Measurements from ENCODE around the gene CACNA1B. TPM values are rescaled to one million over a fixed set of nuclear protein-coding genes. Genes with fewer than 3 reads are reported as not detected.
A peak's percentile ranks its signal among the peaks of the same experiment; 100 is the strongest.
"Not testable (repeated sequence)": the region's sequence is repeated elsewhere in the genome, so short reads cannot be mapped to it uniquely, and the experiment has no call there.

Gene CACNA1B
- polyA plus RNA-seq, 1 donor: 1.3 TPM

- no peak for DNase-seq
These were observed 242.5 kb downstream of the CACNA1B start for GRCh38 chr9:138120072-138120471.

- no peak for DNase-seq
These were observed 243.2 kb downstream of the CACNA1B start for GRCh38 chr9:138120511-138121437.

GRCh38 chr9:138121438-138122050 is 244.0 kb downstream of the CACNA1B start:
- DNase-seq: no peak

- DNase-seq: no peak
These were observed 244.6 kb downstream of the CACNA1B start for GRCh38 chr9:138122201-138122600.

- no peak for DNase-seq
These were observed 245.1 kb downstream of the CACNA1B start for GRCh38 chr9:138122676-138123075.

GRCh38 chr9:138123086-138123485 is 245.5 kb downstream of the CACNA1B start:
- DNase-seq: no peak

GRCh38 chr9:138126090-138126857 is 248.7 kb downstream of the CACNA1B start:
- DNase-seq: not testable (repeated sequence)

GRCh38 chr9:138126858-138127584 is 249.4 kb downstream of the CACNA1B start:
- not testable (repeated sequence) for DNase-seq

- DNase-seq: not testable (repeated sequence)
These were observed 250.4 kb downstream of the CACNA1B start for GRCh38 chr9:138128027-138128426.

GRCh38 chr9:138129318-138129717 is 251.7 kb downstream of the CACNA1B start:
- not testable (repeated sequence) for DNase-seq

- not testable (repeated sequence) for DNase-seq
These were observed 255.5 kb downstream of the CACNA1B start for GRCh38 chr9:138132946-138133705.

- DNase-seq: not testable (repeated sequence)
These were observed 257.0 kb downstream of the CACNA1B start for GRCh38 chr9:138134581-138134980.

- not testable (repeated sequence) for DNase-seq
These were observed 261.5 kb downstream of the CACNA1B start for GRCh38 chr9:138139096-138139495.

- DNase-seq: not testable (repeated sequence)
These were observed 263.4 kb downstream of the CACNA1B start for GRCh38 chr9:138140980-138141379.

- DNase-seq: not testable (repeated sequence)
These were observed 265.1 kb downstream of the CACNA1B start for GRCh38 chr9:138142528-138143244.

GRCh38 chr9:138143491-138143890 is 265.9 kb downstream of the CACNA1B start:
- DNase-seq: not testable (repeated sequence)

- peak; percentile 49 for DNase-seq
These were observed 270.0 kb downstream of the CACNA1B start for GRCh38 chr9:138147556-138147955.

GRCh38 chr9:138149672-138150656 is 272.4 kb downstream of the CACNA1B start:
- peak; percentile 2 for DNase-seq

- DNase-seq: not testable (repeated sequence)
These were observed 278.2 kb downstream of the CACNA1B start for GRCh38 chr9:138155788-138156187.
